Fibroblast of pulmonary artery (primary cell): Measurements from ENCODE around the gene NOX1.
A peak's percentile ranks its signal among the peaks of the same experiment; 100 is the strongest.

Experiments used
- DNase-seq: peaks from one replicate; pipeline ENCODE4 v3.0.0-alpha.2; 2010; ENCODE audit warnings: low read depth
- H3K4me3 ChIP-seq: replicated peaks from 2 replicates; pipeline ENCODE4 v1.5.1; 2011; ENCODE audit warnings: low read depth, mild to moderate bottlenecking, control low read depth, low read length, moderate library complexity
- TF ChIP-seq, protein P1 (sequence below): IDR thresholded peaks from 2 replicates; pipeline ENCODE4 v1.5.1; 2011; ENCODE audit warnings: mild to moderate bottlenecking, control low read depth, low read length, inconsistent platforms; ENCODE audit errors: missing control alignments

NOX1 gene

DNA sequence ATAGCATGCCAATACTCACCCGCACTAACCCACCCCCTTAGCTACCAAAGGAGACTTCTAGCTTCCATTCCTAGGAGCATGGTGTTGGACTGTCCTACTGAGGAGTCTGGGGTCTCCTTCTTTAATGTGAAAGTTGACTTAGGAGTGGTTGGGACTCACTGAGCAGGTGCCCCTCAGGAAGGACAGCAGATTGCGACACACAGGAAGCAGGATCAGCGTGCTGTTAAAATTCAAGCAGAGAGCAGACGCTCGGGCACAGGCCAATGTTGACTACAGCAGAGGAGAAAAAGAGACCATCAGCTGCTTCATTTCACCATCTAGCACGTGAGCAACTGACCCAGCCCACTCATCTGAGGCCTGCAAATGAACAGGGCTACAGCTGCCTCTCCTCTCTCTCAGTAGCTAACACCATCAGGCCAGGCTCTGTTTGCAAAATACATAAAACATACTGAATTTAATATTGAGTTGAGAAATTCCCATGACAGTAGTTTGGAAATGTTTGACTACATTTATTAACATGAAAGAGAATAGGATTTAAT, 10.8 kb downstream of the NOX1 start:
- DNase-seq, result peak; percentile 27
- TF ChIP-seq, protein P1, sequence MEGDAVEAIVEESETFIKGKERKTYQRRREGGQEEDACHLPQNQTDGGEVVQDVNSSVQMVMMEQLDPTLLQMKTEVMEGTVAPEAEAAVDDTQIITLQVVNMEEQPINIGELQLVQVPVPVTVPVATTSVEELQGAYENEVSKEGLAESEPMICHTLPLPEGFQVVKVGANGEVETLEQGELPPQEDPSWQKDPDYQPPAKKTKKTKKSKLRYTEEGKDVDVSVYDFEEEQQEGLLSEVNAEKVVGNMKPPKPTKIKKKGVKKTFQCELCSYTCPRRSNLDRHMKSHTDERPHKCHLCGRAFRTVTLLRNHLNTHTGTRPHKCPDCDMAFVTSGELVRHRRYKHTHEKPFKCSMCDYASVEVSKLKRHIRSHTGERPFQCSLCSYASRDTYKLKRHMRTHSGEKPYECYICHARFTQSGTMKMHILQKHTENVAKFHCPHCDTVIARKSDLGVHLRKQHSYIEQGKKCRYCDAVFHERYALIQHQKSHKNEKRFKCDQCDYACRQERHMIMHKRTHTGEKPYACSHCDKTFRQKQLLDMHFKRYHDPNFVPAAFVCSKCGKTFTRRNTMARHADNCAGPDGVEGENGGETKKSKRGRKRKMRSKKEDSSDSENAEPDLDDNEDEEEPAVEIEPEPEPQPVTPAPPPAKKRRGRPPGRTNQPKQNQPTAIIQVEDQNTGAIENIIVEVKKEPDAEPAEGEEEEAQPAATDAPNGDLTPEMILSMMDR, result no peak
- H3K4me3 ChIP-seq, result no peak overlapping the region

DNA sequence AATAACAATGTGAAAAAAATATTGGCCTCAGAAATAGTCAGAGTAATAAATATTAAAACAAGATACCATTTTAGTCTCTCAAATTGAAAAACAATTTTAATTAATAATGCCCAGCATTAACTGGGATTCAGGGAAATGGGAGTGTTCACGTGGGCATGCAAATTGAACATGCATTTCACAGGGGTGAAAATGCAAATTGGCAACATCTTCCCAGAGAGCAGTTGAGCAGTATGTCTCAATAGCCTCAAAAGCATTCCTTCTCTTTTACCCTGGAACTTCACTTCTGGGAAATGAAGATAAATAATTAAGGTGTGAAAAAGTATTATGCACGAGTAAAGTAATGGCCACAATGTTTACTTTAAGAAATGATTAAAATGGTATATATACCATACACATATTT, 21.3 kb downstream of the NOX1 start:
- DNase-seq, result no peak
- H3K4me3 ChIP-seq, result no peak overlapping the region
- TF ChIP-seq, protein P1, result no peak

DNA sequence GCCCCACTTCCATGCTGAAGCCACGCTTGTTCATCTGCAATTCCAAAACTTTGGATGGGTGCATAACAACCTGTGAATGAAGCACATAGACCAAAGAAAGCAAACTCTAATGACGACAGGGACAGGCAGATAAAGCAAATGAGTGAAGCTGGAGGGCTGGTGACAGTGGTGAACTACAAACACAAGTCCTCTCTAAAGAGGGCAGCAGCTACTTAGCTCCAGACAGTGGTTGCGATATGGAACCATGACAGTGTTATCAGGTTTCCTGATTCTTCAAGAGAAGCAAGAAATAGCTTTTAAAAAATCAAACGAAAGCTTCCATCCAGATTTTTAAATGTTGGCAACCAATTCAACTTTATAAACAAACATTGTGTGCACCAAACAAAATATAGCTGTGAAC, 23.8 kb downstream of the NOX1 start:
- TF ChIP-seq, protein P1, result no peak
- DNase-seq, result no peak

DNA sequence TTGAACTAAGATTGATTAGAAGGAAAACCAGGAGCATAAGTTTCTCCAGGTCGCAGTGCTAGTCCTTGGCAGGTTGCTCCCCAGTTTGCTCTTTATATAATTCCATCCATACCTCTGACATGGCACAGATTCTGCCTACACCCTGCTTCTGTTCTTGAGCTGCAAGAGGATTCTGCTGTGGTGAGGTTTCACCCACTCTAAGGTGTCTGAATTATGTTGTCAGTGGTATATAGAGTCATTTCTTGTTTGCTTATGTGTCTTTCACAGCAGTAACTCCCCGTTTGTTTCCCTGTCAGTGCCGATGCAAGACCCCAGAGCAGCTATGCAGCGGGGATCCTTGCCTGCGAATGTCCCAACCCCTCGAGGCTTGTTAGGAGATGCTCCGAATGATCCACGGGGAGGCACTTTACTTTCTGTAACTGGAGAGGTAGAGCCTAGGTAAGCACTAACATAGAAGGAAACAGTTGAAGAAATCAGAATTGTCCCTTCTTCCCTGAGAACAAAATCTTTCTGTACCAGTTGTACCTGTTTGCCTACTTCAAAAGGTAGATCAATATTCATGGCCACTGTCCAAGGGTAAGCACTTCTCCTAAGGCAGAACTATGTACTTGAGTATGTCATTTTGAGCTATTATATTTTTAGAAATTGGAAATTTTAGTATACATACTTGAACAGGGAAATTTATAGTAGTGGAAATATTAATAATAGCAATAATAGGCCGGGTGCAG, 42.8 kb downstream of the NOX1 start:
- no peak overlapping the region for H3K4me3 ChIP-seq
- no peak for DNase-seq
- TF ChIP-seq, protein P1, result no peak

More for the DNA sequence above, 23.8 kb downstream of the NOX1 start:
- no peak overlapping the region for H3K4me3 ChIP-seq

DNA sequence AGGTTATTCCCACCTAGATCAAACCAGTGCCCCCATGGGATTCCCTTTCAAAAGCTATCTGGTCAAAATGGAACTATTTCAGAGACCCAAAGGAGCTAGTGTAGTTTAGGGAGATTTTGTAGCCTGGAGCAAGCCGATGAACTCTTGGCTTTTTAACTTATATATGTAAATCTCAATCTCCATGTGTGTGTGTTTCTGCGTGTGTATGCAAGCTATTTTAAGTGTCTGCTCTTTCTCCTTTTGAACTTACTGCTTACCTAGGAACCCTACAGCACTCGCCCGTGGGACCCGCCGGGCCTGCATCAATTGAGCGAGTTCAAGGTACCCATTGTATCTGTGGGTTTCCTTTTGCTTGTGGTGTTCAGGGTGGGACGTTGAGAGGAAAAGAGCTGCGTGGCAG, 43.6 kb downstream of the NOX1 start:
- TF ChIP-seq, protein P1, result no peak
- no peak for DNase-seq
- H3K4me3 ChIP-seq, result no peak overlapping the region

DNA sequence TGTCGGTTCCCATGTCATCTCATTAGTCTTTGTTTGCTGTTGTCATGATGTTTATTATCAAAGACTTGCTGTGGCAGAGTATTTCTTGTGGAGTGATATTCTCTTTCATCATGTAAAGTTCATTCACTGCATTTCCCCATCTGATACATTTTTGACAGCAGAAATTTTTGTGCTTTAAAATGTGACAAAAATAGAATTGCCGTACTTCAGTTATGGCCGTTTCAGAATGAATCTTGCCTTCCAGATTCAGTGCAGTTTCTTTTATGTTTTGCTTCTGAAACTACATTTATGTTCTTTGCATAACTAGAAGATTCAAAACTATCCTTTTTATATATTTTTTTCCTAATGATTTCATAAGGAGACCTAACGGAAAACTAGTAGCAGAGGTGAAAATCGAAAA, 44.0 kb downstream of the NOX1 start:
- DNase-seq, result no peak
- no peak overlapping the region for H3K4me3 ChIP-seq
- TF ChIP-seq, protein P1, result no peak

DNA sequence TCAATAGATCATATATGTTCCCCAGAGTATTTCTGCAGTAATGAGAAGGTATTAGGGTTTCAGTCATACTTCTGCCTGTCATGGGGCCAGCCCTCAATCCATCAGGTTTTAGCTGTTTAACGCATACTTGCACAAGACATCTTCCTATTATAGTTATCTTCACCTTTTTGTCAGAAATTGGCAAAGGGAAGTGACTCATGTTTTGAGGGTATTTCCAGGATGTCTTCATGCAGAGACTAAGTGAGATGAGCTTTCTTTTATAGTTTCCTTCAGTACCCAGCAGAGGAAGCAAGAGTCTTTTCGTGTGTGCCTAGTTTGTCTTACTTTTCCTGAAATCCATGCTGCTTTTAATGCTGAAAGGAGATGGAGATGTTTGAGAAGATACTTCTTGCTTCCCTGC, 44.4 kb downstream of the NOX1 start:
- H3K4me3 ChIP-seq, result no peak overlapping the region
- TF ChIP-seq, protein P1, result peak; percentile 12
- DNase-seq, result peak; percentile 73
